ENCODE data around the gene MUC5AC.
"Not testable (repeated sequence)": the region's sequence is repeated elsewhere in the genome, so short reads cannot be mapped to it uniquely, and the experiment has no call there.

MUC5AC gene

GRCh38 chr11:1157645-1158591, at the start of gene MUC5AC:
TSS of gene MUC5AC (plus strand) at chr11:1157953. CDS start at chr11:1158000, 47 bp downstream.
- no peak for DNase-seq (ENCODE audit: low spot score)

DNA sequence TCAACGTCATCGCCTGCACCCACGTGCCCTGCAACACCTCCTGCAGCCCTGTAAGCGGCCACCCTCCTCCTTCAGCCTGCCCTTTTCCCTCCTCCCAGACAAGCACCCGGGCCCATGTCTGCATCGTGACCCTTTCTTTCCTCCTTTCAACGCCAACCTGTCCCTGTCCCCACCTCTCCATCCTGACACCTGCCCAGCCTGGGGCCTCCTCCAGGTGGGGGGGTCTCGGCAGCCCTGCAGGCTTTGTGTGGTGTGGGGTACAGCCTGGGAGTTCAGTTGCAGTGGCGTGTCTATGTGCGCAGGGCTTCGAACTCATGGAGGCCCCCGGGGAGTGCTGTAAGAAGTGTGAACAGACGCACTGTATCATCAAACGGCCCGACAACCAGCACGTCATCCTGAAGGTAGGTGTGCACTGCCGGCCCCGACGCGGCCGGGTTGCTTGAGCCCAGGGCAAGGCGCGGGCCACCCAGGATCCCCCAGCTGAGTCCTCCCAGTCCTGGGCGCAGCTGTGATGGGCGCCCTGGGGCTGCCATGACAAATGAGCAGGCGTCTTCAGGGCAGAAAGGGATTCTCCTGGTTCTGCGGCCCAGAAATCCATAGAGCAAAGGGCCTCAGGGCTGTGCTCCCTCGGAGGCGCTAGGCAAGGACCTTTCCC, 49.4 kb upstream of the MUC5AC start:
- DNase-seq (ENCODE audit: low spot score), result no peak

DNA sequence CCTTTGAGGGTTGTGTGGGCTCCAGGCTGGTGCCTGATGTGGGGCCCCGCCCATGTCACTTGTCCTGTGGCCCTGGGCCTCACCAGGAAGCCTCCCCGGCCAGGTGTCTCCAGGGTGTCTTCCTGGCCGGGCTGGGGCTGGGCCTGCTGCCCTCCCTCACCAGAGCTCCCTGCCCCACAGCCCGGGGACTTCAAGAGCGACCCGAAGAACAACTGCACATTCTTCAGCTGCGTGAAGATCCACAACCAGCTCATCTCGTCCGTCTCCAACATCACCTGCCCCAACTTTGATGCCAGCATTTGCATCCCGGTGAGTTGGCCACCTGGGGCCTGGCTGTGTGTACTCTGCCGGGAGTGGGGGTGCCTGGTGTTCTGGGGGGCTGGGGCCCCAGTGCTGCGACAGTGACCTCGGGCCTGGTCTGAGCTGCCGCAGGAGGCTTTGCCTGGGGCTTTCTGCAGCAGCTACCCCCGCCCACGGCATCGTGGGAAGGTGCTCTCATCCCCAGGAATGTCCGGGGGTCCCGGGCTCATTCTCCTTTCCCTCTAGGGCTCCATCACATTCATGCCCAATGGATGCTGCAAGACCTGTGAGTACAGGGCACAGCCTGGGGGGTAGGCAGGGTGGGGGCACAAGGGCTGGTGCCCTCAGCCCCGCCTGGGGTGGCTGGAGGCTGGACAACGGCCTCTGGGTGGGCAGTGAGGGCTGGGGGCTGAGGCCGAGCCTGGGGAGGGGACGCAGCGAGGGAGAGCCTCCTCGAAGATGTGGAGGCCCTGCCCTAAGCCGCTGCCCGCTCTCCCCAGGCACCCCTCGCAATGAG, 48.4 kb upstream of the MUC5AC start:
- DNase-seq (ENCODE audit: low spot score), result no peak

DNA sequence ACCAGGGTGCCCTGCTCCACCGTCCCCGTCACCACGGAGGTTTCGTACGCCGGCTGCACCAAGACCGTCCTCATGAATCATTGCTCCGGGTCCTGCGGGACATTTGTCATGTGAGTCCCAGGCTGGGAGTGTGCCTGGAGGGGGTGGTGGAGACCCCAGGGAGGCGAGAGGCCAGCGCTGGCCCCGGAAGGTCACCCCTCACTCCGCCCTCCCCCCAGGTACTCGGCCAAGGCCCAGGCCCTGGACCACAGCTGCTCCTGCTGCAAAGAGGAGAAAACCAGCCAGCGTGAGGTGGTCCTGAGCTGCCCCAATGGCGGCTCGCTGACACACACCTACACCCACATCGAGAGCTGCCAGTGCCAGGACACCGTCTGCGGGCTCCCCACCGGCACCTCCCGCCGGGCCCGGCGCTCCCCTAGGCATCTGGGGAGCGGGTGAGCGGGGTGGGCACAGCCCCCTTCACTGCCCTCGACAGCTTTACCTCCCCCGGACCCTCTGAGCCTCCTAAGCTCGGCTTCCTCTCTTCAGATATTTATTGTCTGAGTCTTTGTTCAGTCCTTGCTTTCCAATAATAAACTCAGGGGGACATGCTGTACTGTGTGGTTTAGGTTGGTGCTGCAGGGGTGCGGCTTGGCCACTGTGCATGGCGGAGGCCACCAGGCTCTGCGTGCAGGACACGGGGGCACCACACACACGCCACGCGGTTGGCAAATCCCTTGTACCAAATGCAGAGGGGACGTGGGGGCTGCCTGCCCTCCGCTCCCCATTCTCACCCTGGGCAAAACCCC, 47.6 kb upstream of the MUC5AC start:
- DNase-seq (ENCODE audit: low spot score), result no peak

DNA sequence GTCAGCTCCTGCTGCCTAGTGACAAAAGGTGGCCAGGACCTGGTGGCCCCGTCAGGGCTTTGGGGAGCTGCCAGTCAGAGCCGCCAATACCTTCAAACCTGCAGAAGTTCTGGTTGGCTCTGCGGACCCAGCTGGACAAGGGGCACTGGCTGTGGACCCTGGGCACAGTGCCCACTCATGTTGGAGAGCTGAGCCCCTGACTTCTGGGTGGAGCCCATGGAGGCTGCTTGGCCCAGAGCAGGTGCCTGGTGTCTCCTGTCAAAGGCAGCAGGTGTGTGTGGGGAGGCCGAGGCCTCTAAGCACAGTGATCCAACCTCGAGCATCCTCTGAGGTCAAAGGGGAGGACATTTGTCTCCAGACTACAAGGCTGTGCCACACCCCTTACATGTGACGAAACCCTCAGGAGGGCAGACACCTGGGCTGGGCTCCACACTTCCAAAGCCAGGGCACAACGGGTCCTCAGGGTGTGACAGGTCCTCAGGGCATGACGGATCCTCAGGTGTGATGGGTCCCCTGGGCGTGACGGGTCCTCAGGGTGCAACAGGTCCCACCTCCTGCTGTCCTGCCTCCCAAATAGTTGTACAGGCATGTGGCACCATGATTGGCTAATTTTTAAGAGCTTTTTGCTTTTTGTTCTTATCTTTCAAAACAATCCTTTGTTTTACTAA, 46.1 kb upstream of the MUC5AC start:
- DNase-seq (ENCODE audit: low spot score), result no peak

GRCh38 chr11:1112351-1113191, 45.2 kb upstream of the MUC5AC start:
- DNase-seq (ENCODE audit: low spot score), result no peak

DNA sequence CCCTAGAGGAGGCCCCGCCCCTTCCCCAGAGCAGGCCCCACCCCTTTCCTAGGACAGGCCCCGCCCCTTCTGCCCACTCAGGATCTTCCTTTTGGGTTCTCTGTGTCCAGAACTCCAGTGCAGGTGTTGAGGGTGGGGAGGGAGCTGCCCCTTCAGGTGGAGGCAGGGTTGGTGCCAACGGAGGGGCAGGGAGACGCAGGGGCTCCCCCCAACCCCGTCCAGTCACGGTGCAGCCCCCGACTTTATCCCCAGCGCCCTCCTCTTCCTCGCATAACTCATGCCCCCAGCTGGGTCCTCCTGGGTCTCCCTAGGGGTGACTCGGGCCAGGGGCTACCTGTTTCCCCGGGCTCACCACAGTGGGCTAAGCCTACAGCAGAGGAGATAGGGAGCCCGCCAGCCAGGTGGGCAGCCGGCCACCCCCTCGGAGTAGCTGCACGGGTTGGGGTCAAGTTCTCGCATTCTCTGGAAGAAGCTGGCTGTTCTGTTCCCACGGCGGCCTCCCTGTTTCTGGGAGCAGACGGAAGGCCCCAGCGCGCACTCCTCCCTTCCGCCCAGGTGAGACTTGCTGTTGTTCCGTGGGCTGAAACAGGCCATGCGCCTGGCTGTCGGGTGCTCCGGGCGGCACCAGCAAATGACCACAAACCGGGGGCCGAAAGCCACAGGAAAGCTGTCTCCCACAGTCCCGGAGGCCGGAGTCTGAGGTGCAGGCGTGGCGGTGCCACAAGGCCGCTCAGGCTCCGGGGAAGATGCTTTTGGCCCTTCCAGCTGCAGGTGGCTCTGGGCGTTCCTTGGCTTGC, 44.1 kb upstream of the MUC5AC start:
- DNase-seq (ENCODE audit: low spot score), result no peak

DNA sequence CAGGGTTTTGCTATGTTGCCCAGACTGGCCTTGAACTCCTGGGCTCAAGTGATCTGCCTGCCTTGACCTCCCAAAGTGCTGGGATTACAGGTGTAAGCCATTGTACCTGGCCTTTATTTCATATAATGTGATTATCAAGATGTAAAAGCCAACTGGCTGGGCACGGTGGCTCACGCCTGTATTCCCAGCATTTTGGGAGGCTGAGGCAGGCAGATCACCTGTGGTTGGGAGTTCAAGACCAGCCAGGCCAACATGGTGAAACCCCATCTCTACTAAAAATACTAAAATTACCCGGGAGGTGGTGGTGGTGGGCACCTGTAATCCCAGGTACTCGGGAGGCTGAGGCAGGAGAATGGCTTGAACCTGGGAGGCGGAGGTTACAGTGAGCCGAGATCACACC, 42.5 kb upstream of the MUC5AC start:
- DNase-seq (ENCODE audit: low spot score), result not testable (repeated sequence)

GRCh38 chr11:1116104-1116503, 41.6 kb upstream of the MUC5AC start:
- DNase-seq (ENCODE audit: low spot score), result no peak

DNA sequence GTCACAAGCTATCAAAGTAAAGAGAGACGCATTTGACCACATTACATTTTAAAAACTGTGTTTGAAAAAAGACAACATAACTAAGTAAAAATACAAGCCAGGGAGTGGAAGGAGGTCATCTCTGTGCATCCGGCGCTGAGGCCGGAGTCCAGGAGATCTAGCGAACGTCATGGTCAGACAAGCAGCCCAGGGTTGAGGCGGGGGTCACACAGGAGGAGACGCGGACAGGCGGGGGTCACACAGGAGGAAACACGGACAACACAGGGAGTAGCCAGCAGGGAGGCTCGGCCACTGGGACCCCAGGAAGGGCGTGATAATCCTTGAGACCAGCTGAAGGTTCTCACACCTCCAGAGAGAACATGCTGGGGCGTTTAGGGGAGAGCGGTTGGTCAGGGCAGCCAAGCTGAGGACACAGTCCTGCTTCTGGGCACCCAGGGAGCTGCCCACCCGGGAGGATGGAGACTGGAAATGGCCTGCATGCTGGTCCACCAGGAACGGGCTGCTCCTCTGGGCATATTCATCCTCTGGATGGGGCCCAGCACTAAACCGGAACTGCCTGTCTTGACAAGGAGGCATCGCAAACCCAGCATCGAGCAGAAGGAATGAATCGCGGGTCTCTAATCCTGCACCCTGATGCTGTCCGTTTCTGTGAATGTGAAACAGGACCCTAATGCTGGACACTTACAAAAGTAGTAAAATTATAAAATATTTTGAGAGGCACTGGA, 40.9 kb upstream of the MUC5AC start:
- DNase-seq (ENCODE audit: low spot score), result no peak

DNA sequence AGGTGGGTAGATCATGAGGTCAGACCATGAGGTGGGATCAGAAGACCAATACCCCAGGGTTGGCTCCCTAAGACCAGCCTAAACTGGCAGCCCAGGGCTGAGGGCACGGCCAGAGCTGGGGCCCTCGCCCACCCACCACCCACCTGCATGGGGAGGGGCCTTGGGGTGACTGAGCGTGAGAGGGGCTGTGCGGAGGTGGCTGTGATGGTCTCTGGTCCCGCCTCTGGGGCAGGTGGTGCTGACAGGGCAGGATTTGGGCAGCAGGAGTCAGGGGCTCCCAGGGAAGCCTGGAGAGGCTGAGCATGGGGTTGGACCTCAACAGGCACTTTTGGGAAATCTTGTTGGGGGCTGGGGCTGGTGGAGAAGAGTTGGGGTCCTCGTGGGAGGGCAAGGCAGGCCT, 39.8 kb upstream of the MUC5AC start:
- no peak for DNase-seq (ENCODE audit: low spot score)

DNA sequence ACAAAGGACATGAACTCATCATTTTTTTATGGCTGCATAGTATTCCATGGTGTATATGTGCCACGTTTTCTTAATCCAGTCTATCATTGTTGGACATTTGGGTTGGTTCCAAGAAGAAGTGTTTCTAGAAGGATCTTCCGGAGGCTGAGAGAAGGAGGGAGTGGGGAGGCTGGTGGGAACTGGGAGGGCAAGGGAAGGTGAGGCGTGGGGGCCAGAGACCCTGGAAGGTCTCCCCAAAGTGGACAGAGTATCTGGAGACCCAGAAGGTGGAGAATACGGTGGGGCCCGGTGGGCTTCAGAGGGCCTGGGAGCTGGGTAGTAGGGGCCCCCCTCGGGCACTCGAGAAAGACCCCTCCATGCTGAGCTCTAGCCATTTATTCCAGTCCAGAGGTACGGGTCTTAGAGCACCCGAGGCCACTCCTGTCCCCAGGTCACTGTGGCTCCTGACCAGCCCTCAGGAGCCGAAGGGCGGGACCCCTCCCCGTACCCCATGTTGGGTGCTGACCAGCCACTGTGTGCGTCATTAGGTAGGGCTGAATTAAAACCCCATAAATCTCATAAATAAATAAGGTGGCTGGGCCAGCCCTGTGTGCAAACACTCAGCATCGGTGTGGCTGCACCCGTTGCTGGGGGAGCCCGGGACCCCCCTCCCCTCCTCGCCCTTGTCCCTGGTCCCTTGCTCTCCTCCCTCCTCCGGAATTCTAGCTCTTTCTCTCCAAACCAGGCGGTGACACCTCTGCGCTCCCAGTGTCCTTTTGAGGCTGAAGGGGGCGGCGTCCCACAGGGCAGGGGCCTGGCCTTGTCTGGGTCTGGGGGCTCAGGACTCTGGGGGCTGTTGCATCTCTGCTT, 38.8 kb upstream of the MUC5AC start:
- DNase-seq (ENCODE audit: low spot score), result no peak

DNA sequence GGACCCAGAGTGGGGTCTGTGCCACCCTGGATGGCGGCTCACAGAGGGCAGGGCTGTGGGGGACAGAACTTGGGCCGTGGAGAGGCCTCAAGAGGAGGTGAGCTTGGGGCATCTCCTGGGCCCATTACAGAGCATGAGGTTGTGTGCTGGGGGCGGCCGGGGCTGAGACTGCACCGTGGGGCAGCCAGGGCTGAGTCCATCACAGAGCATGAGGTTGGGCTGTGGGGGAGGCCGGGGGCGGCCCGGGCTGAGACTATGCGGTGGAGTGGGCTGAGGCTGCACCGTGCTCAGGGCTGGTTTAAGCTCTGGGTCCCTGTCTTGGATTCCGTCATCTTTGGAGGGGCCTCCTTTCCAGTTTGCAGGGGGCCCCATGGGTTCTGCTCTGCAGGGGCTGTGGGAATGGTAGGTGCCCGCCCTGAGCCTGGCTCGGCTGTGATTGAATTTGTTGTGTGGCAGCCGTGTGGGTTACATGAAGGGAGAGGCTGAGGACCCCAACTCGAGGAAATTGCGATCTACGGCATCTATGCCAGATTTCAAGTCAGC, 38.1 kb upstream of the MUC5AC start:
- DNase-seq (ENCODE audit: low spot score), result no peak

DNA sequence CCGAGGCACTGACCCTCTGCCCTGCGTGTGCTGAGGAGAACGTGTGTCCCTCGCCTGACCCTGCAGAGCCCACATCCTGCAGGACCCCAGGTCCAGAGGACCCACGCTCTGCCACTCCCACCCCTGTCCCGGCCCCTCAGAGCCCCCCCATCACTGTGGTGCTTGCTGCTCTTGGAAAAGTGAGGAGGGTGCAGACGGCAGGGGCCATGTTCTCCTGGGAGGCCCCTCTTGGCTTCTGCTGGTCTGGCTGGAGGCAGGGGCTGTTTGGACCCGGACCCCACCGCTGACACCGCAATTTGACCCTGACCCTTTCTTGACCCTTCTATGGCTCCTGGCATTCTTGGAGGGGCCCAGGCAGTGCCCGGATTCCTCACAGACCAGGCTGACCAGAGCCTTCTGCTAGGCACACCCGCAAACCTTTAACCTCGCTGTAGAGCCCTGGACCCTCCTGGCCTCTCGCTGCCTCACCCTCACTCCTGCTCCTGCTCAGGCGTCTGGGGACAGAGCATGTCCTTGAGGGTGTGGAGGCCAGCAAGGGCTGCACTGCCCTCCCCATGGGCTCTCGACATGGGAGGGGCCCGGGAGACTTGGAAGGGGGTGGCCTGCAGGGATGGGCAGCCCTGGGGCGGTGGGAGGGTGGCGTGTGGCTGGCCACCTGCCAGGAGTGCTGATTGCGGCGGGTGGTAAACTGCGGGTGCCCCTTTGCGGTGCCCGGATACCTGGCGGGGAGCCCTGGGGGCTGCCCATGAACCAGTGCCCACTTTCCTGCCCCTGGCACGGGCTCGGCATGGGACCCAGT, 37.0 kb upstream of the MUC5AC start:
- no peak for DNase-seq (ENCODE audit: low spot score)

GRCh38 chr11:1121331-1121812, 36.4 kb upstream of the MUC5AC start:
- DNase-seq (ENCODE audit: low spot score), result no peak

Data from pons (tissue), 1 donor.